GM13977 (cell line): Measurements from ENCODE around the gene BCL2L2.

Experiments used
- DNase-seq: peaks from one replicate; pipeline ENCODE4 v3.0.0; 2012; ENCODE audit warnings: low spot score
- in situ Hi-C: fragments of 300-500 bp; cut with MboI; formaldehyde crosslinking; loops from one replicate; pipeline ENCODE4 v1.12.0; 2022; ENCODE audit warnings: low sequenced_read_pairs, low pct_unique_long_range_greater_than_20kb, mixed read lengths, inconsistent platforms; ENCODE audit not compliant: unreplicated experiment
- TF ChIP-seq, protein P1 (sequence below): IDR thresholded peaks from 2 replicates; pipeline ENCODE4 v1.5.1; 2012; ENCODE audit warnings: mild to moderate bottlenecking, control low read depth; ENCODE audit not compliant: insufficient read depth; ENCODE audit errors: extremely low read depth, missing control alignments

The BCL2L2 gene

DNA sequence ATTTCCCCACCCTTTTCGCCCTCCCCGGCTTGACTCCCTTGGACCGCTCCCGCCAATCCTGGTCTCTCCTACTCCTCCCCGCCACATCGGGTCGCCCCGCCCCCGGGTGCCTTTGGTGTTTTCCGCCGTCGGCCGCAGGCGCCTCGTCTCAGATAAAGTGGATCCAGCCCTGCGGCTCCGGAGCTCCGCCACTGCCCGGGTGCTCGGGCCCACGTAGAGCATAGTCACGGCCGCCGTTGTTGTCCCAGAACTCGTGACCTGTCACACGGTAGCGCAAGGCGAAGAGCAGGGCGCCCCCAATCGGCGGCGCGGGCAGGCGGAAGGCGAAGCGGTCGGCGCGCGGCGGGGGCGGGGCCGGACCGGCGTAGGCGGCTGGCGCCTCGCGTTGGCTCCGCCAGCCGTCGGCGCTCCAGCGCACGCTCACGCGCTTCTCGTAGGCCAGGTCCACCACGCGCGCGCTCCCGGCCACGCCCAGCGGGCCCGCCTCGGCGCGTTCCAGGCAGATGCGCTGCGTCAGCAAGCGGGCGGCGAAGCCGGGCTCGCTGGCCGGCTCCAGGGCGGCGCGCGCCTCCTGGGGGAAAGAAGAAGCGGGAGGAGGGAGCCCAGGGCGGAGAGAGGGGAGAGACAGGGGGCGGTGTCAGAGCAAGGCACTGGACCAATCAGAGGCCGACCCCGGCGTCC lies 5.2 kb upstream of the BCL2L2 start:
- DNase-seq, result peak; percentile 99
- TF ChIP-seq, protein P1, sequence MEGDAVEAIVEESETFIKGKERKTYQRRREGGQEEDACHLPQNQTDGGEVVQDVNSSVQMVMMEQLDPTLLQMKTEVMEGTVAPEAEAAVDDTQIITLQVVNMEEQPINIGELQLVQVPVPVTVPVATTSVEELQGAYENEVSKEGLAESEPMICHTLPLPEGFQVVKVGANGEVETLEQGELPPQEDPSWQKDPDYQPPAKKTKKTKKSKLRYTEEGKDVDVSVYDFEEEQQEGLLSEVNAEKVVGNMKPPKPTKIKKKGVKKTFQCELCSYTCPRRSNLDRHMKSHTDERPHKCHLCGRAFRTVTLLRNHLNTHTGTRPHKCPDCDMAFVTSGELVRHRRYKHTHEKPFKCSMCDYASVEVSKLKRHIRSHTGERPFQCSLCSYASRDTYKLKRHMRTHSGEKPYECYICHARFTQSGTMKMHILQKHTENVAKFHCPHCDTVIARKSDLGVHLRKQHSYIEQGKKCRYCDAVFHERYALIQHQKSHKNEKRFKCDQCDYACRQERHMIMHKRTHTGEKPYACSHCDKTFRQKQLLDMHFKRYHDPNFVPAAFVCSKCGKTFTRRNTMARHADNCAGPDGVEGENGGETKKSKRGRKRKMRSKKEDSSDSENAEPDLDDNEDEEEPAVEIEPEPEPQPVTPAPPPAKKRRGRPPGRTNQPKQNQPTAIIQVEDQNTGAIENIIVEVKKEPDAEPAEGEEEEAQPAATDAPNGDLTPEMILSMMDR, result peak; percentile 97
- in situ Hi-C loops, result no loop called here

DNA sequence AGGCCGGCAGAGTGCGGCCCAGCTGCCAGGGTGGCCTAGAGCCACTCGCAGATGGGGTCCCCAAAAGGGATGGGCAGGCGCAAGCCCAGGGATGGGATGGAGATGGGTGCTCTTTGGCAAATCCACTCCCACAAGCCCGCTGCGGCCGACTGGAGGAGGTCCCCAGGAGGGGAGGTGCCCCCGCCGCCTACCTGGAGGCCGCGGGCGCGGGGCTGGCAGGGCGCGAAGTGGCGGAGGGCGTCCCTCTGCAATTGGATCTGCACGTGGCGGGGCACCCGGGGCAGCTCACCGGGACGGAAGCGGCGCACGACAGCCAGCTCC lies 4.7 kb upstream of the BCL2L2 start:
- TF ChIP-seq, protein P1, result no peak
- no peak for DNase-seq
- in situ Hi-C loops, result no loop called here

DNA sequence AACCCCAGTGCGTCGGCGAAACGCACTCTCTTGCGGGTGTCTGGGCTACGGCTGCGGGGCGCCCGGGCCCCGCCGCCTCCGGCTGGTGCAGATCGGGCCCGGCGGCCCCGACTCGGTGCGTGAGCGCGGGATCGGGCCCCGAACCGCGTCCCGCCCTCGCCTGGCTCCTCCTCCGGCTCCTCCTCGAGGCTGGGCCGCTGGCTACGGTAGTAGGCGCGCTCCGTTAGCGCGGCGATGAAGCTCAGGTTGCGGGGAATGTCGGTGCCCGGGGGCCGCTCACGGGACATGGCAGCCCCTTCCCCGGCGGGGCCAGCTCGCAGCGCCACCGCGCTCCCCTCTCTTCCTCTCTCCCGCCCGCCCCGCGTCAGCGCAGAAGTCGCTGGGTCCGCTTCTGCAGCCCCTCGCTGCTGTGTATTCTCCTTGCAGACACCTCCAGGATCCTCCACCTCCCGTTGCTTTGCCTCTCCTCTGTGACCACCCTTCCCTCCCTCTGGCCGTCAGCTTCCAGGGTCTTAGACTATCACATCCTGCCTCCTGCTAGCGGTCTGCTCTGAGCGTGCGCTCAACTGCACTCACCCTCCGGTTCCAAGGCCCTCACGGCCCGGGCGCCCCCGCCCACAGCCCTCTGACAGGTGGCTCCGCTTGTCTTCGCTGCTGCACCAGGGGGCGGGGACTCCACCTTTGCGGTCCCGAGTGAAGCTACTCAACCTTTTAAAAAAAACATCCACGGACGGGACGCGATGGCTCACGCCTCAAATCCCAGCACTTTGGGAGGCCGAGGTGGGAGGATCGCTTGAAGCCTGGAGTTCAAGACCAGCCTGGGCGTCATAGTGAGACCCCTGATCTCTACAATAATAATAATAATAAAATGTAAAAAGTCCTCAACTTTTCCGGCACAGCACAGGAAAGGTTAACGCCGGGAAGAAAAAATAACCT lies 4.1 kb upstream of the BCL2L2 start, which contains the start of gene PPP1R3E:
PPP1R3E (minus strand) TSS at position 570 of the 936 bp plus-strand sequence; CDS start at position 287, 283 bp downstream.
- in situ Hi-C loops, result no loop called here
- DNase-seq, result peak; percentile 82
- TF ChIP-seq, protein P1, result no peak

DNA sequence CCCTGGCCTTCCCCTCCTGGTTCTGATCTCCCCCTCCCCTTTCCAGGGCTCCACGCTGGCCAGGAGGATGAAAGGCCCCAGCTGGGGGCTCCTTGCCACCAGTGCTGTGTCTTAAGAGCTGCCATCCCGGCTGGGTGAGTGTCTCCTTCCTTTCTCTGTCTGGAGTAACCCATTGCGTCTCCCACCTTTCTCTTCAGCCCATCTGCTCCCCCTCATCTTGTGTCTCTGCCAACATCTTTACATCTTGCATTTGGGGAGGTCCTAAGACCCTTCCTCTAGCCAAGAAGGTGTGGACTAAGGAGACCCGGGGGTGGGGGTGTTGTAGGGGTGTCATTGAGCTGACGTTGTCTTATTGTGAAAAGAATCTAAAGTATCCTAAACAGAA lies 505 bp downstream of the BCL2L2 start:
- no peak for DNase-seq
- TF ChIP-seq, protein P1, result no peak
- in situ Hi-C loops, result no loop called here

DNA sequence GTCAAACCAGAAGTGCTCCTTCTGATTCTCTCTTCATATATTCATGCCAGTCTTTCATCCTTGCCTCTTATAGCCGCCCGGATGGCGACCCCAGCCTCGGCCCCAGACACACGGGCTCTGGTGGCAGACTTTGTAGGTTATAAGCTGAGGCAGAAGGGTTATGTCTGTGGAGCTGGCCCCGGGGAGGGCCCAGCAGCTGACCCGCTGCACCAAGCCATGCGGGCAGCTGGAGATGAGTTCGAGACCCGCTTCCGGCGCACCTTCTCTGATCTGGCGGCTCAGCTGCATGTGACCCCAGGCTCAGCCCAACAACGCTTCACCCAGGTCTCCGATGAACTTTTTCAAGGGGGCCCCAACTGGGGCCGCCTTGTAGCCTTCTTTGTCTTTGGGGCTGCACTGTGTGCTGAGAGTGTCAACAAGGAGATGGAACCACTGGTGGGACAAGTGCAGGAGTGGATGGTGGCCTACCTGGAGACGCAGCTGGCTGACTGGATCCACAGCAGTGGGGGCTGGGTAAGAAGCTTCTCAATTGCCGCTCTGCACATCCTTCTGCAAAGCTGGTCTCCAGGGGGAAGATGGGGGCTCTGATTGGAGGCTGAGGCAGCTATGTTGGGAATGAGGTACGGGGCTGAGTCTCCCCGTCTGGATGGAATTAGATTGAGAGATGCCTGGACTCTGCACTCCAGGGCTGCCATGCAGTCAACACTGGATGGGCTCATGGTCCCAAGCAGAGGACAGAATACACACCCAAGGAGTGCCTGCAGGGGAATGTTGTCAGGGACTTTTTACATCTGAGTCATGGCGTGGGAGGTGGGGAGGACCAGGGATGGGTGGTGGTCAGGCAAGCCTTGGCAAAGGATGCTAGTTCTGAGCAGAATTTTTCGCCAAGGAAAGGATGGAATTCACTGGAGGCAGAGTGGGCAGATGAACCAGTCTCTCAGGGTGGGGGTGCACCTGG lies 1.3 kb downstream of the BCL2L2 start:
- TF ChIP-seq, protein P1, result no peak
- in situ Hi-C loops, result no loop called here
- DNase-seq, result no peak

DNA sequence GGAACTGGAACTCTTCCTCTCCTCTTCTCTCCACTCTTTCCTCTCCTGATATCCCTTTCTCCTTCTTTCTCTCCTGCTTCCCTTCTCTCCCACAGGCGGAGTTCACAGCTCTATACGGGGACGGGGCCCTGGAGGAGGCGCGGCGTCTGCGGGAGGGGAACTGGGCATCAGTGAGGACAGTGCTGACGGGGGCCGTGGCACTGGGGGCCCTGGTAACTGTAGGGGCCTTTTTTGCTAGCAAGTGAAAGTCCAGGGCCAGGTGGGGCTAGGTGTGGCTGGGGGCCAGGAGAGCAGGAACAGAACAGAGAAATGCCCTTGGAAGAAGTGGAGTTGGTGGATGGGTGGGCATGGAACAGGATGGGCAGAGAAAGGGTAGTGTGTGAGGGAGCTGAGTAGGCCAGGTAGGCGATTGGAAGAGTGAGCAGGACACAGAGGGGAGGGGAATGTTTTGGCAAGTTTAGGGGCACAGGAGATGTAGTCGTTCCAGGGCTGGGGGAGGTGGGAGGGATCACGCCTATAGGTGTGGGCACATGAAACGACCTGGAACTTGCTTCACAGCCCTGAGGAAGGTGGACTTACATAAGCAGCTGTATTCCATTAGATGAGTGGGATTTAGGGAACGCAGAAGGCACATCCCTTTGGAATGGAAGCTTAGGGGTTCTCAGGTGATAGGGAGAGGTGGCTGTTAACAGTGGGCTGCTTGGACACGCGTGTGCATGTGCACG lies 2.2 kb downstream of the BCL2L2 start:
- TF ChIP-seq, protein P1, result no peak
- DNase-seq, result no peak
- in situ Hi-C loops, result no loop called here
